Endothelial cell of umbilical vein (primary cell): ENCODE data around the gene HNRNPH3. TPM values are rescaled to one million over a fixed set of nuclear protein-coding genes. Genes with fewer than 3 reads are reported as not detected.

ENCODE experiments used
- BruUV-seq: library from RNA; stranded (reverse); fragments of 400-500 nt; replicated peaks from 2 replicates; lab custom pipeline; 2021; lab: Mats Ljungman, UMichigan
- CTCF ChIA-PET: fragments of 300-600, 350-600 bp; sonication (Branson Sonifier 250); formaldehyde crosslinking; loops from one replicate; lab custom pipeline; 2021; ENCODE audit warnings: antibody characterized with exemption, inconsistent platforms; lab: Charles Lee
- POLR2A ChIA-PET: fragments of 300-600, 350-600 bp; sonication (Branson Sonifier 250); formaldehyde crosslinking; loops from one replicate; lab custom pipeline; 2021; ENCODE audit warnings: antibody characterized with exemption, inconsistent platforms; lab: Charles Lee
- DNase-seq: peaks from one replicate; pipeline ENCODE4 v3.0.0-alpha.2; 2011; ENCODE audit warnings: low read depth, low spot score
- FAIRE-seq: peaks from 2 replicates; lab custom pipeline; 2011; peaks lifted over from hg19 to GRCh38; lab: Jason Lieb, UNC
- H2AFZ ChIP-seq: 2 replicates; pipeline ENCODE4 v1.6.0; 2012; ENCODE audit warnings: low read depth, low read length, control low read depth, inconsistent platforms
- H3K27ac ChIP-seq: 2 replicates; pipeline ENCODE4 v1.5.1; 2011; ENCODE audit warnings: low read depth, mild to moderate bottlenecking, control low read depth, low read length, moderate library complexity; ENCODE audit not compliant: insufficient read depth
- H3K27me3 ChIP-seq, 2 experiments: 2 replicates each; pipeline versions ENCODE4 v1.6.0 to v1.6.1; 2011; ENCODE audit warnings: low read length in 2 of 2, mixed read lengths in 1 of 2; ENCODE audit not compliant: control insufficient read depth in 2 of 2, insufficient read depth in 2 of 2
- H3K36me3 ChIP-seq, 2 experiments: 2 replicates in 1 of 2; 3 replicates in 1 of 2; pipeline ENCODE4 v1.5.1; 2011; ENCODE audit warnings: low read length in 2 of 2, mild to moderate bottlenecking in 1 of 2, moderate library complexity in 1 of 2; ENCODE audit not compliant: control insufficient read depth in 2 of 2, insufficient read depth in 2 of 2; ENCODE audit errors: extremely low read depth in 1 of 2
- H3K4me1 ChIP-seq: 3 replicates; pipeline ENCODE4 v1.5.1; 2011; ENCODE audit warnings: mild to moderate bottlenecking, low read length; ENCODE audit not compliant: control insufficient read depth, insufficient read depth; ENCODE audit errors: extremely low read depth
- H3K4me2 ChIP-seq: 2 replicates; pipeline ENCODE4 v1.6.1; 2011; ENCODE audit warnings: low read length, control low read depth, mixed read lengths; ENCODE audit not compliant: insufficient read depth
- H3K4me3 ChIP-seq, 3 experiments: fragments of 200-600 bp in 1 of 3; sonication (generic), shearing (Covaris generic) in 1 of 3; replicated peaks in 1 of 3; 2 replicates each; pipeline ENCODE4 v1.5.1; 2011 to 2016; ENCODE audit warnings: control low read depth in 3 of 3, low read length in 3 of 3, mild to moderate bottlenecking in 2 of 3, inconsistent platforms in 1 of 3, low read depth in 1 of 3, moderate library complexity in 1 of 3; ENCODE audit not compliant: insufficient read depth in 1 of 3
- H3K79me2 ChIP-seq: 2 replicates; pipeline ENCODE4 v1.6.0; 2012; ENCODE audit warnings: low read length, inconsistent platforms; ENCODE audit not compliant: control insufficient read depth, insufficient read depth
- H3K9ac ChIP-seq: replicated peaks from 2 replicates; pipeline ENCODE3; 2011; ENCODE audit warnings: low read length, control low read depth; ENCODE audit not compliant: insufficient read depth; ENCODE audit errors: extremely low read depth
- H3K9me1 ChIP-seq: replicated peaks from 3 replicates; pipeline ENCODE4 v1.6.0; 2011; ENCODE audit warnings: mild to moderate bottlenecking, low read length; ENCODE audit not compliant: control insufficient read depth, insufficient read depth; ENCODE audit errors: extremely low read depth
- H3K9me3 ChIP-seq: replicated peaks from 2 replicates; pipeline ENCODE4 v1.5.1; 2012; ENCODE audit warnings: low read length, inconsistent platforms; ENCODE audit not compliant: control insufficient read depth, insufficient read depth
- H4K20me1 ChIP-seq: replicated peaks from 2 replicates; pipeline ENCODE3; 2011; ENCODE audit warnings: mild to moderate bottlenecking, low read length; ENCODE audit not compliant: control insufficient read depth, insufficient read depth; ENCODE audit errors: extremely low read depth
- EZH2 ChIP-seq: IDR thresholded peaks from 2 replicates; pipeline ENCODE4 v1.6.1; 2012; ENCODE audit warnings: borderline replicate concordance, low read depth, mild to moderate bottlenecking, moderate library complexity, low read length, inconsistent platforms; ENCODE audit not compliant: severe bottlenecking
- FOS ChIP-seq: IDR thresholded peaks from 2 replicates; pipeline ENCODE4 v1.6.1; 2011; ENCODE audit warnings: mild to moderate bottlenecking, low read length, moderate library complexity, borderline replicate concordance; ENCODE audit not compliant: insufficient read depth
- GATA2 ChIP-seq: IDR thresholded peaks from 2 replicates; pipeline ENCODE4 v1.7.0; 2011; ENCODE audit warnings: low read depth, mild to moderate bottlenecking, moderate library complexity, mixed read lengths, low read length; ENCODE audit not compliant: insufficient read length, insufficient read depth
- JUN ChIP-seq: IDR thresholded peaks from 2 replicates; pipeline ENCODE4 v1.6.1; 2011; ENCODE audit warnings: borderline replicate concordance, low read depth; ENCODE audit not compliant: insufficient read length, insufficient read depth
- MYC ChIP-seq: IDR thresholded peaks from one replicate; pipeline ENCODE4 v1.6.1; 2011; ENCODE audit warnings: mild to moderate bottlenecking, low read depth, low read length
- POLR2A ChIP-seq: IDR thresholded peaks from 2 replicates; pipeline ENCODE4 v1.6.1; 2012; ENCODE audit warnings: low read depth, mild to moderate bottlenecking, control low read depth, low read length
- POLR2AphosphoS5 ChIP-seq: IDR thresholded peaks from 2 replicates; pipeline ENCODE4 v1.6.1; 2012; ENCODE audit warnings: low read depth, mild to moderate bottlenecking, control low read depth, low read length, moderate library complexity; ENCODE audit not compliant: insufficient read depth
- dilution Hi-C: fragments of 300-500 bp; cut with MboI; formaldehyde crosslinking; loops from one replicate; pipeline ENCODE4 v1.15.0; 2019; ENCODE audit warnings: low sequenced_read_pairs; ENCODE audit not compliant: extremely low pct_ligation_motif_present
- intact Hi-C: fragments of 100-400 bp; cut with micrococcal nuclease; formaldehyde crosslinking; loops from one replicate; pipeline ENCODE4 v1.10.0; 2022
- polyA plus RNA-seq, 4 experiments: library from polyadenylated mRNA; depleted of rRNA in 3 of 4; stranded (reverse) in 3 of 4; unstranded in 1 of 4; fragments of >200 nt; gene quantifications; 2 replicates each; pipeline versions ENCODE4 v1.2.1 to v1.2.3, GENCODE V29; 2011 to 2012; ENCODE audit warnings: missing spikeins in 1 of 4
- total RNA-seq: library from RNA; stranded (reverse); gene quantifications from 2 replicates; pipeline ENCODE4 v1.2.3, GENCODE V29; 2021
- TF ChIP-seq, protein P1 (sequence below): IDR thresholded peaks from 2 replicates; pipeline ENCODE4 v1.6.1; 2011; ENCODE audit not compliant: insufficient read depth, insufficient read length
- TF ChIP-seq, protein P2 (sequence below), 2 donors: IDR thresholded peaks; 1 replicate in 1 of 2; 2 replicates in 1 of 2; pipeline ENCODE4 v1.5.1; 2011; ENCODE audit warnings: low read length in 2 of 2, mild to moderate bottlenecking in 2 of 2, moderate library complexity in 2 of 2, control low read depth in 1 of 2, inconsistent platforms in 1 of 2, low read depth in 1 of 2; ENCODE audit not compliant: insufficient read depth in 1 of 2; ENCODE audit errors: extremely low read depth in 1 of 2

Gene HNRNPH3
- total and polyA plus RNA-seq, 2 donors (not counting 3 experiments of a cell fraction or from before 2014, with no cell fraction given) = 34.0 to 151 TPM

DNA sequence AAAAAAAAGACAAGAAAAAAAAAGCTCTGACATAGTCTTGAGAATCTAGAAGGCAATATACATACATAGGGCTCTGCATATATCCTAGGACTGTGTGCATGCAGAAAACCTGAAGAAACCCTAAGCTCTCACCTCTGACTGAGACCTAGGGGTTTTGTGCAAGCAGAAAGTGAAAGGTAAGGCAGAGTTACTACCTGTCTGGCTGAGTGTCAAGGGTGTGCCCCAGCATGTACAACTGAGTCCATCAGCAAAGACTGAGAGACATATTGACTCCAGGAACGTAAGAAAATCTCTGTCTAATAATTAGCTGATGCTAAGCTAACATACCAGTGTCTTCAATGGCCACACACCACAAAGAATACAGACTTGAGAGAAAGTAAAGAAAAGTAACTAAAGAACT, 16.3 kb upstream of the HNRNPH3 start:
- TF ChIP-seq EZH2 (no peak), JUN (no peak), GATA2 (no peak), MYC (no peak), POLR2AphosphoS5 (no peak), FOS (no peak), POLR2A (no peak)
- TF ChIP-seq, protein P1, sequence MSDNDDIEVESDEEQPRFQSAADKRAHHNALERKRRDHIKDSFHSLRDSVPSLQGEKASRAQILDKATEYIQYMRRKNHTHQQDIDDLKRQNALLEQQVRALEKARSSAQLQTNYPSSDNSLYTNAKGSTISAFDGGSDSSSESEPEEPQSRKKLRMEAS = no peak
- TF ChIP-seq, protein P2, sequence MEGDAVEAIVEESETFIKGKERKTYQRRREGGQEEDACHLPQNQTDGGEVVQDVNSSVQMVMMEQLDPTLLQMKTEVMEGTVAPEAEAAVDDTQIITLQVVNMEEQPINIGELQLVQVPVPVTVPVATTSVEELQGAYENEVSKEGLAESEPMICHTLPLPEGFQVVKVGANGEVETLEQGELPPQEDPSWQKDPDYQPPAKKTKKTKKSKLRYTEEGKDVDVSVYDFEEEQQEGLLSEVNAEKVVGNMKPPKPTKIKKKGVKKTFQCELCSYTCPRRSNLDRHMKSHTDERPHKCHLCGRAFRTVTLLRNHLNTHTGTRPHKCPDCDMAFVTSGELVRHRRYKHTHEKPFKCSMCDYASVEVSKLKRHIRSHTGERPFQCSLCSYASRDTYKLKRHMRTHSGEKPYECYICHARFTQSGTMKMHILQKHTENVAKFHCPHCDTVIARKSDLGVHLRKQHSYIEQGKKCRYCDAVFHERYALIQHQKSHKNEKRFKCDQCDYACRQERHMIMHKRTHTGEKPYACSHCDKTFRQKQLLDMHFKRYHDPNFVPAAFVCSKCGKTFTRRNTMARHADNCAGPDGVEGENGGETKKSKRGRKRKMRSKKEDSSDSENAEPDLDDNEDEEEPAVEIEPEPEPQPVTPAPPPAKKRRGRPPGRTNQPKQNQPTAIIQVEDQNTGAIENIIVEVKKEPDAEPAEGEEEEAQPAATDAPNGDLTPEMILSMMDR (IDR thresholded peaks at IDR 0.05; ENCODE audit: extremely low read depth in 1 of 2, insufficient read depth in 1 of 2, low read depth in 1 of 2, low read length in 2 of 2) = no peak
- no peak for FAIRE-seq
- ChIA-PET POLR2A (no interaction called here), CTCF (interaction anchor here (1.2 to 3.8 kb wide), 2 partner anchors 13 to 103 kb away, joined by 3 to 12 read pairs; no protein-coding TSS in a partner anchor)
- no peak overlapping the region for H2AFZ ChIP-seq
- H3K27me3 ChIP-seq = no peaks in the 10 kb centered on the region
- no peak overlapping the region for H3K27ac ChIP-seq
- BruUV-seq = no TSS peak
- dilution Hi-C loops (no loop called here), intact Hi-C loops (no loop called here)
- H3K36me3 ChIP-seq = no peaks in the 10 kb centered on the region
- no peaks in the 10 kb centered on the region for H3K9me3 ChIP-seq
- no peaks in the 10 kb centered on the region for H3K79me2 ChIP-seq
- no peak for DNase-seq
- H3K4me3 ChIP-seq = no peak overlapping the region
- no peaks in the 10 kb centered on the region for H3K9me1 ChIP-seq
- H4K20me1 ChIP-seq = no peaks in the 10 kb centered on the region
- H3K9ac ChIP-seq = no peak overlapping the region
- H3K4me1 ChIP-seq = no peaks in the 10 kb centered on the region
- no peak overlapping the region for H3K4me2 ChIP-seq
